Neuronal stem cell (in vitro differentiated cells): Measurements from ENCODE around the gene NAT16. TPM values are rescaled to one million over a fixed set of nuclear protein-coding genes. Genes with fewer than 3 reads are reported as not detected.

Source experiments
- small RNA-seq: library from polyadenylated mRNA; stranded (forward); fragments of <200 nt; extraction: miRNeasy Mini kit (QIAGEN cat#:217004); gene quantifications from one replicate; pipeline ENCODE3, GENCODE V24; 2013; ENCODE audit not compliant: insufficient read depth

Gene NAT16

Small RNAs within 50 kb of the gene (small RNA-seq; reads per million reads assigned to genes)
- gene MIR4653, result not detected
